GM12801 (cell line): Measurements from ENCODE around the gene GNAZ.

Experiments
- TF ChIP-seq, protein P1 (sequence below): IDR thresholded peaks from one replicate; pipeline ENCODE4 v1.5.1; 2011; ENCODE audit warnings: control low read depth; ENCODE audit not compliant: insufficient read length; ENCODE audit errors: extremely low read depth

The GNAZ gene

DNA sequence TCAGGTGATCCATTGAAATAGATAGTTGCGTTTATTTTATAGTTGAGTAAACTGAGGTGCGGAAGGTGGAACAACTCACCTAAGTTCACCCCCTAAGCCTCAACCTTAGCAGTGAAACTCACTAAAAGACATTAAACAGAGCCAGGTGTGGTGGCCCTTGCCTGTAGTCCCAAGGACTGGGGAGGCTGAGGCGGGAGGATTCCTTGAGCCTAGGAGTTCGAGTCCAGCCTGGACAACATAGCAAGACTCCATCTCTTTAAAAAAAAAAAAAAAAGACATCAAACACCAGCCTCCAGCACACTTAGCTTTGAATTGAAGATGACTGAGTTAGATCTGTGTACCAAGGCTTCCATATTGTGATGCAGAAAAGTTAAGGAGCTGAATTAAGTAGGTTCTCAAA, 74.1 kb downstream of the GNAZ start:
- TF ChIP-seq, protein P1, sequence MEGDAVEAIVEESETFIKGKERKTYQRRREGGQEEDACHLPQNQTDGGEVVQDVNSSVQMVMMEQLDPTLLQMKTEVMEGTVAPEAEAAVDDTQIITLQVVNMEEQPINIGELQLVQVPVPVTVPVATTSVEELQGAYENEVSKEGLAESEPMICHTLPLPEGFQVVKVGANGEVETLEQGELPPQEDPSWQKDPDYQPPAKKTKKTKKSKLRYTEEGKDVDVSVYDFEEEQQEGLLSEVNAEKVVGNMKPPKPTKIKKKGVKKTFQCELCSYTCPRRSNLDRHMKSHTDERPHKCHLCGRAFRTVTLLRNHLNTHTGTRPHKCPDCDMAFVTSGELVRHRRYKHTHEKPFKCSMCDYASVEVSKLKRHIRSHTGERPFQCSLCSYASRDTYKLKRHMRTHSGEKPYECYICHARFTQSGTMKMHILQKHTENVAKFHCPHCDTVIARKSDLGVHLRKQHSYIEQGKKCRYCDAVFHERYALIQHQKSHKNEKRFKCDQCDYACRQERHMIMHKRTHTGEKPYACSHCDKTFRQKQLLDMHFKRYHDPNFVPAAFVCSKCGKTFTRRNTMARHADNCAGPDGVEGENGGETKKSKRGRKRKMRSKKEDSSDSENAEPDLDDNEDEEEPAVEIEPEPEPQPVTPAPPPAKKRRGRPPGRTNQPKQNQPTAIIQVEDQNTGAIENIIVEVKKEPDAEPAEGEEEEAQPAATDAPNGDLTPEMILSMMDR = no peak

DNA sequence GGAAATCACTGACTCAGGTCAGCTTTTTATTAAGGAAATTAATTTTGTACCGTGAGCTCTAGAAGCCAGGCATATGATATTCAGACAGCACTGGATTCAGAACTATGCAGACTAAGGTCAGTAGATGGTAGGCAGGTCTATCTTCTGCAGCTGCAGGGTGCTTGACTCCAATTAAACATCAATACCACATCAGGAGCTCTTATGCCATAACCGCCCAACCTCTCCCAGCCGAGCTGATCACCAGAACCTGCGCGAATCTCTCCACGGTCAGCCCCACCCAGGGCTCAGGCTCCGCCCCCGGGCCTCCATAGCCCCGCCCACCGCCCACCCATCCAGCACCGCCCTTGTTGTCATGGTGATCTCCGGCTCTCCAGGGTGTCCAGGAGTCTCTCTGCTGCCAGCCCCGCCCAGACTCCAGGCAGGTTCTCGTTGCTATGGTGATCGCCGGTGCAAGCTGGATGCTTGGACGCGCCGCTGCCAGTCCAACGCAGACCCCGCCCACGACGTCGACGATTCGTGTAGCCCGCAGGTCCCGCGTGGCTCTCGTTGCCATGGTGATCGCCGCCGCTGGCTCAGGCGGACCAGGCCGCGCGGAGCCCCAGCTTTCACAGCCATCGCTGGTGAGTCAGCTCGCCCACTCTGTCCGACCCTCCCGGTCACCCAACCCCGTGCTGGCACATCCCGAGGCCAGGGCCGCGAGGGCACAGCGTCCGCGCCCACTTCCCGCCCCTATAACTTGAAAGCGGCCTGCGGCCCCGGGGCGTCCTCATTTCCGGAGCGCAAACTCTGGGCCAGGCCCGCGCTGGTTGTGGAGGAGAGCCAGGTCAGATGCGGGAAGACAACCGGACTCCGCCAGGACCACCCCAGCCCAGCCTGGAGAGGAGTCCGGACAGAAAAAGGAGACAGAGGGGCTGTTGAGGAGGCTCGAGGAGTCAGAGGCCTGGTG, 74.9 kb downstream of the GNAZ start, which contains the start of gene RAB36:
RAB36 (plus strand) TSS at position 546 of the 946 bp plus-strand sequence. CDS start 1,140 bp downstream, outside the sequence.
- TF ChIP-seq, protein P1 = no peak

DNA sequence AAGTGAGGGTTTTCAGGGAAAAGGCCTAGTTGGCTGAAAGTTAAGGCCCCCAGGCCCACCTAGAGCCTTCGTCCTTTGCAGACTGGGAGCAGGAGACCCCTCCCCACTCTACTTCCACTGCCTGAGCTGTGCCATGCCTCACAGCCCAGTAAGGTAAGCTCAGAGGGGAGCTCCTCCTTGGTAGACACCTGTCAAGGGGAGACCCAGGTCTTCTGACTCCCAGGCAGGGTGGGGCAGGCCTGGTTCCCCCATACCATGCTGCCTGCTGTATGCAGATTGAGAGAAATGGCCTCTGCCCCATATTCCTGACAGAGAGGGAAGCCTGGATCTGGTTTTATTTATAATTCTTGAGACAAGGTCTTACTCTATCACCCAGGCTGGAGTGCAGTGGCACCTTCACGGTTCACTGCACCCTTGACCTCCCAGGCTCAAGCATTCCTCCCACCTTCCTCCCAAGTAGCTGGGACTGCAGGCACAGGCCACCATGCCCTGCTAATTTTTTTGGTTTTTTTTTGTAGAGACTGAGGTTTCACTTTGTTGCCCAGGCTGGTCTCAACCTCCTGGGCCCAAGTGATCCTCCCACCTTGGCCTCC, 75.7 kb downstream of the GNAZ start:
- TF ChIP-seq, protein P1 = no peak

DNA sequence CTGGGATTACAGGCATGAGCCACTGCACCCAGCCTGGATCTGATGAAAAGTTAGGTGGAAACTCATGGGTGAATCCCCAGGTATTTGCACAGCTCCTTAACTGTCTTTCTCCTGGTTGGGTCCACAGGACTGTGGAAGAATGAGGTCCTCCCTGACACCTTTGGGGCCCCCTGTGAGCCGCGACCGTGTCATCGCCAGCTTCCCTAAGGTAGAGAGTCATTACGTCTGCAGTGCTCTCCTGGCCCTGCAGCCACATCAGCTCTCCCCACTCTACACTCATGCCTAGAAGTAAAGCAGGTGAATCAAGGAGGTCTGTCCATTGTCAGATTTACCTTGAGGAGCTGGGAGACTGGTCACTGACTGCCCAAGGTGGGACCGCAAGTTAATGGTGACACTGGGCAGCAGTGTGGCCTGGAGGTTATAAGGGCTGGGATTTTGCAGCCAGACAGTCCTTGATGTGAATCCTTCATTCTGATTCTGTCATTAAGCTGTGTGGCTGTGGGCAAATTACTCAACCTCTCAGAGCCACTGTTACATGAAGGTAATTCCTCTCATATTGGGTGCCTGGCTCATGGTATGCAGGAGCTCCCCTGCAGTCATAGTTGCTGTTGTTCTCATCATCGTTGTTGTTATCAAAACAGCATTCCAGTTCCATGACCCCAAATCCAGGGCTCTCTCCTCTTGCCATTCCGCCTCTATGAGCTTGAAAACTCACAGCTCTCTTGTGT, 76.3 kb downstream of the GNAZ start:
- TF ChIP-seq, protein P1 = no peak

DNA sequence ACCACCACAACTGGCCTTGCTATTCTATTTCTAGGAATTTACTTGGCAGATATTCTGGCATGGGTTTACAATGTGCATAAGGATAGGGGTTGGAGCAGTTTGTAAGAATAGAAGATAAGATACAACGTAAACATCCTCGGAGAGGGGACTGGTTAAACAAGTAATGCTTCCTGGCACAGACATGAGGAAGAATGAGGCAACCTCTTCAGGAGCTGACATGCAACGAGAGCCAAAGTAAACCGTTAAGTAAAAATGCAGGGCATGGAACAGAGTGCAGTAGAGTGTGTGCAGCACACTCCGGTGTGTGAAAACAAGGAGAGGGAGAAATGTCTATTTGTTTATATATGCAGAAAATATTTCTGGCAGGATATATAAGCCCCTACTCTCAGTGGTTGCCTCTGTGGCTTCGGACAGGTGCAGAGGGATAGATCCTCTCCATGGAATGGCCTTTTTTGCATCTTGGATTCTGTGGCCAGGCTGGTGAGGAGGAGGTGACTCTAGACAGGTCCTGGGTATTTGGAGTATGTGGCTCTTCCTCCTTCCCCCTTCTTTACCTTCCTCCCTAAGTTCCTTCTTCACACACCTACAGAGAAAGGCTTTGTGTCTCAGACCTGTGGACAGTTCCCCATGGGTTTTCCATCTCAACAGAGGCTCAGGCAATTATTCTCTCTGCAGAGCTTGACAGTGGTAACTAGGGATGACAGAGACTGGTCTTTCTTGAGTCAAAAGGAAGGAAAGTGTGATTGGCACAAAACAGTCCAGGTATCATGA, 77.5 kb downstream of the GNAZ start:
- TF ChIP-seq, protein P1 = no peak

DNA sequence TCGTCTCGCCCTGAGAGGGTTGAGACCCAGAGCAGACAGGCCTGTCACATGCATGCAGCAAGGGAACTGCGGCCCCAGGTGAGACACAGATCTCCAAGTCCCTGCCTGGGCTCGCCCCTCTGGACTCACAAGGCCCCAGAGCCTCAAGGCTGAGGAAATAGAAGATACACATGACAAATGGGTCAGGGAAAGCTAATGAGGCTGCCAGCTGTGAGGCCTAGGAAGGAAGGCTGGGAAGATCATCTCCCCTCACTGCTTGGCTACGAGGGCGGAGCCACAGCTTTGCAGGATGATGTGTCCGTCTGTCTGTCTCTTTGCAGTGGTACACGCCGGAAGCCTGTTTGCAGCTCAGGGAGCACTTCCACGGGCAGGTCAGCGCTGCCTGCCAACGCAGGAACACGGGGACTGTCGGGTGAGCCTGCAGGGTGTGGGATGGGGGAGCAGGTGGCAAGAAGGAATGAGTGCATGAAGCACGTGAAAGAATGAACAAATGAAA, 79.5 kb downstream of the GNAZ start:
- TF ChIP-seq, protein P1 = no peak
